NCI-H460 (cell line): ENCODE data around the gene PSMB1. TPM values are rescaled to one million over a fixed set of nuclear protein-coding genes. Genes with fewer than 3 reads are reported as not detected.

Experiments used
- DNase-seq: peaks from one replicate; pipeline ENCODE4 v3.0.0-alpha.2; 2016; ENCODE audit warnings: low read depth; ENCODE audit errors: extremely low read depth
- polyA plus RNA-seq: library from polyadenylated mRNA; depleted of rRNA; stranded (reverse); fragments of >200 nt; gene quantifications from 2 replicates; pipeline ENCODE4 v1.2.3, GENCODE V29; 2014; cell fraction: nucleus; rRNA removed
- total RNA-seq: library from RNA; depleted of rRNA; stranded (reverse); fragments of >200 nt; shearing (Covaris generic); gene quantifications from 2 replicates; pipeline ENCODE4 v1.2.3, GENCODE V29; 2014; rRNA removed

The PSMB1 gene
- 377 and 415 TPM in 2 replicates for total RNA-seq
- polyA plus RNA-seq = 288 and 298 TPM in 2 replicates

DNA sequence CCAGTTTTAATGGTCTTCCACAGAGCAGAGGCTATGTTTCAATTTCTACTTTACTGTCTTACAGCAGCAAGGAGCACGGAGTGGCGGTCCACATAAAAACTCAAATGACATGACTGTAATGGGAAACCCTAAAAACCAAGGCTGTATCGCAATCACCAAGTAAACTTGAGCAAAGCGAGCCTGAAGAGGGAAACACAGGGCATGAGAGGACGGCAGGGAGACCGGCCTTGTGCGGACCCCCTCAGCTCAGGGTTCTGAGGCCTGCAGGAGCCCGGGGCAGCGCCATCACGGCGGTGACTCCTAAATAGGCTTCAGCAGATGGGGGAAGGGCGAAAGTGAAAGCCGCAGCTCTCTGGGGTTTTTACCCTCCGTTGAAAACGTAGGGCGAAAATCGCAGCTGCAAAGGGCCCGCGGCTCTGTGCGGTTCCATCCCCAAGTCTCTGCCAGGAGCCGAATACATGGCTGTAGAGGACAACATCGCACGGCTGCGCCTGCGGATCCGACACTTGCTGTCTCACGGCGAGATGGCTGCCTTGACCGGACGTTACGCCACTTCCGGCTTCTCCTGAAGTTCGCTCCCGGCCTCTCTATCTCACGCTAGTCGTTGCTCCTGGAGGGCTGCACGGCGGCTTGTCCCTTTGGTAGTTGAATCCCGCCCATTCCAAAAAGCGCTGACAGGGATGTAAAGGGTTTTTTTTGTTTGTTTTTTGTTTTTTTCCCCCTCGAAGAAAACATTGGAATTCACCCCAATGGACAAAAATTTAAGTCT, at the start of gene PSMB1:
TSS of gene PSMB1 (minus strand) at position 543 of the 769 bp plus-strand sequence. CDS start at position 478, 65 bp downstream.
- DNase-seq = peak; percentile 89

DNA sequence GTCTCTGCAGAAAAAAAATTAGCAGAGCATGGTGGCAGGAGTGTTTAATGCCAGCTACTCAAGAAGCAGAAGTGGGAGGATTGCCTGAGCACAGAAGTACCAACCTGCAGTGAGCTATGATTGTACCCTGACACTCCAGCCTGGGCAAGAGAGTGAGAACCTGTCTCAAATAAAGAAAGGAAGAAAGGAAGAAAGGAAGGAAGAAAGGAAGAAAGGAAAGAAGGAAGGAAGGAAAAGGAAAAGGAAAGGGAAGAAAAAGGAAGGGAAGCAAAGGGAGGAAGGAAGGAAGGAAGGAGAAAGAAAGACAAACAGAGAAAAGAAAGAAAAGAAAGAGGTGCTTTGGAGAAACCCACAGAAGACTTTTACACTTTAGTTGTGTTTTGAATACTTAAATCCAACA, 44.2 kb upstream of the PSMB1 start:
- no peak for DNase-seq

DNA sequence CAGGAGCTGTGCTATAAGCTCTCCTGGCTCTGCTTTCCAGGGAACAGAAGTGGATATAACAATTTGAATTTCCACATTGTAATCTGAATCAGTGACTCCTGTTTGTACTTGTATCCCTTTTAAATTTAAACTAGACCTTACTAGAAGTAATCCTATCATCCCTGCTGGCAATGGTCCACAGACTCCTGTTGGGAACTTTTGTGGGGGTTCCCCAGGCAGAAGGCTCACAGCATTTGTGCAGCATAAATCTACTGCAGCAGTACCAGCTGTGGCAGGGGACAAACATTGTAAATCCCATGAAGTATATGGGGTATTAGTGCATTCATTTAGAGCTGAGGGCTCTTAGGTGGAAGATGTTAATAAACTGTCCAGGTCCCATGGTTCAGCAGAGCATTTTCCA, 43.3 kb upstream of the PSMB1 start:
- DNase-seq = no peak

DNA sequence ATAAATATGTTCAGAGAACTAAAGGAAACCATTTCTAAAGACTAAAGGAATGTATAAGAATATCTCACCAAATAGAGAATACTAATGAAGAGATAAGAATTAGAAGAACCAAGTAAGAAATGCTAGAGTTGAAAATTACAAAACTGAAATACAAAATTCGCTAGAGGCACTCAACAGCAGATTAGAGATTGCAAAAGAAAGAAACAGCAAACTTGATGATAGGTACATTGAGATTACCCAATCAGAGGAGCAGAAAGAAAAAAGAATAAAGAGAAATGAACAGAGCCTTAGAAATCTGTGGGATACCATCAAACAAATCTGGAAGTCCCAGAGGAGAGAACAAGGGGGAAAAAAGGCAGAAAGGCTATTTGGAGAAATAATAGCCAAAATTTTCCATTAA, 37.6 kb upstream of the PSMB1 start:
- no peak for DNase-seq

DNA sequence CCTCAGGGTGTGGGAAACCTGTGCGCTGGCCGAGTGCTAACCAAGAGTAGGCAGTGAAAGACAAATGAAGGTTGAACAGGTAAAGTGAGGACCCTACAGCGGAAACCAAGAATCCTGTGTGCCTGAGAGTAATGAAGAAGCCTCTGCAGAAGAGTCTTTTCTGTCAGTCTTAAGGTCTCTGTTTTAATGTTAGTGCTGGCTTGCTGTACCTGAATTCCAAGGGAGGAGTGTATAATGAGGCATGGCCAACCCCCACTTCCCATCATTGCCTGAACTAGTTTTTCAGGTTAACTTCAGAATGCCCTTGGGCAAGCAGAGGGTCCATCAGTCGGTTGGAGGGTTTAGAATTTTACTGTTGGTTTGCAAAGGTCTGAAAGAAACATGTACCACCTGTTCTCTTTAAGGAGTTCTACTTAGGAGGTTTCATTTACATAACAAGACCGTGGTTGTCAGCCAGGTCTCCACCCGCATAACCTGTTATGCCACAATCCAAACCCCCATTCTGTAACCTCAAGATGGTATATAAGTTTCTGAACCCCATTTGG, 31.9 kb upstream of the PSMB1 start:
- no peak for DNase-seq

DNA sequence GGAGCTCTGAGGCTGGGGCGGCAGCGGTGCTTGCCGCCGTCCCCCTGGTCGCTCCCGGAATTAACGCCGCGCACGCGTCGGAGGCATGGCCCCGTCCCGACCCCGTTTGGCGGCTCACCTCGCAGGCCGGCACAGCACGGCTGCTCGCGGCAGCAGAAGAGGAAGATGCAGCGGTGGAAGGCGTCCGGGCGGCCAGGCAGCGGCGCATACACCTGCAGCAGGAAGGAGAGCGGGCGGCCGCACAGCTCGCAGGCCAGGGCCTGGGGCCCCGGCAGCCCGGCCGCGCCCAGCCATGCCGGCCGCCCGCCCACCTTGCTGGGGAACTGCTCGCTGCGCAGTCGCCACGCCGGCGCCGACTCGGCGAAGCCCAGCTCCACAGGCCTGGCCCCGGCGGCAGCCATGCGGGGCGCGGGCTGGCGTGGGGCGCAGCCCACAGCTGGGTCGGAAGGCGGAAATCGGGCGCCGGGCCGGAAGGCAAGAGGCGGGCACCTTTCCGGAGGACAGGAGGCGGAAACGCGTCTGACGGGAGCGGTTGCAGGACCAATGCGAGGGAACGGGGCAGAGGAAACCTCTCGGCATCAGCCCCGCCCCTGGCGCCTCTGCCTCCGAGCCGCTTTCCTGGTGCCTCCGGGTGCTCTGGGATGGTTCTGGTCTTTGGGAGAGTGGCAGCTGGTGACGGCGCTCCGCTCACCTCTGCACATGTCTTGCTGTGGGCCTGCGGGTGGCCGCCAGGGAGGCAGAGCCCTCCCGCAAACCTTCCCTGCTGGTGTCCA, 31.3 kb upstream of the PSMB1 start, which contains the start of gene PDCD2:
TSS of gene PDCD2 (minus strand) at position 457 of the 773 bp plus-strand sequence. CDS start at position 401, 56 bp downstream.
- peak; percentile 87 for DNase-seq

DNA sequence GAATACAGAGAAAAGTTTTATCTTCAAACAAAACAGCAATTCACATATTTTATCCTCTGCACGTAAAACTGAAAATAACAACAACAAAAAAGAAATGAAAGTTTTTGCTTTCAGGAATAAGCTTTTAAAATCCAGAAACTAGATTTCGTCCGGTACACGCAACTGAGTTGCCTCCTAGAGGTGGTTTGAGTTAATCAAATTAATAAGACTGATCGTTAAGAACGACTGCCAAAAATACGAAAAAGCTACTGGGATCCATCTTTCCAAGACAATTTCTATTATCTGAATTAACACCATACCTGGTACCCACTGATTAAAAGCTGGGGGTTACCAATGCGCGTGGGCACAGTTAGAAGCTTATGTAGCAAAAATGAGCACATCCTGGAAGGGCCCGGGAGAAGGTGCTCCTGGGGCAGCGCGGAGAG, 30.7 kb upstream of the PSMB1 start:
- DNase-seq = no peak

DNA sequence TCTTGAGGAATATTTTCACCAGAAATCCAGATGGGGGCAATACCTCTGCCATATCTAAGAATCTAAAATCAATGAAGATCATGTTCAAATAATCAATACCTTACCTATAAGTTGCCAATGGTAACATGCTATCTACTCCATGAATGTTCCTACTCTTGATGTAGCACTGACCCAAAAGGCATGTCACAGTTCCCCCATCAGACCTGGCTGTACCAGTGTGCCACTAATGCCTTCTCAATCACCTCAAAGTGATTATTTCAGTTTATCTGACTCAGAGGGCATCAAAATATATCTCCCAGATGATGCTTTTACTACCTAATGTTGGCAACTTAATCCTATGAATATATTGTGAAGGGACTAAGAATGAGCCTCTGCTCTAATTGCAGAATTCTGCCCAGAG, 25.8 kb upstream of the PSMB1 start:
- DNase-seq = no peak

DNA sequence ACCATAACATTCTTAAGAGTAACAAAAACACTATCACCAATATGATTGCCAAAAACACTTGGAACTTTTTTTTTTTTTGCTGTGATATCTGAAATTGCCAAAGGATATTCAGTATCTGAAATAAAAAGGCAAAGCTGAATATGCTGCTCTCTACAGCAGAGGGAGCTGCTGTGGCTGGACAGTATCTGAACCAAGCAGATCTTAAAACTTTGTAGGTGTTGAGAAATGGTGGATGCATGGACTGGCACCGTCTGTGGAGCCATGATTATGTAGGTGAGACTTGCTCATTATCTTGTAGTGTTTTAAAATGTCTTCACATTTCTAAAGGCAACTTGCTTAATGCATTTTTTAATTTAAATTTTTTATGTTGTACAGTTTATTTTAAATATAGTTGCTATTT, 22.1 kb upstream of the PSMB1 start:
- no peak for DNase-seq

DNA sequence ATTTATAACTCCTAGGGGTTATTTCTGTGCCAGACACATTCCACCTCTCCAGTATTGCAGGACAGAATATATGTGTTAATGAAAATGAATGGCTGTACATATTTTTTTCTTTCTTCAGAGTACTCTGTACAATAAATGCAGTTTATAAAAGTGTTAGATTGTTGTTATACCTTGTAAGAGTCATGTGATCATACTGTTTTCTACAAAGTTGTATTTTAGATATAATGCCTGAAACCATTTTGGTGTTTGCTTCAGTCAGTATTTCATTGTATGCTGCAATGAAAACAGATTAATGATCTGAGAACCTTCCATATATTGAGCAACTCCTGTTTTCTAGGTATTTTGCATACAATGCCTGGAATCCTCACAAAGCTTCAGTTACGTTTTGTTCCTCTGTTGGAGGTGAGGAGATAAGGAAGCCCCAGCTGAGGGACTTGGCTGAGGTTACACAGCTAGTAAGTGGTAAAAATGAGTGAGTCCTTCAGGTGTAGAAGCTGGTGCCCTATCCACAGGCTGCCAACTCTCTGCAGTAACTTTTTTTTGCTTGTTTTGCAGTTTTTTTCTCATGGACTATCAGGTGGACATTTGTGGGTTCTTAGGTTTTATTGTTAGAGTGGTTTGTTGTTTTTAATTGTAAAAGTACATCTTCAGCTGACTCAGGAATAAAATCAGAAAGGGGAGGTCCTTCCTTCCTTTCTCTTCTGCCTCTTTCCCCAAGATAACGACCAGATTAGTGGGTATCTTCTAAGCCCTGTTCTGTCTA, 19.8 kb upstream of the PSMB1 start:
- no peak for DNase-seq

DNA sequence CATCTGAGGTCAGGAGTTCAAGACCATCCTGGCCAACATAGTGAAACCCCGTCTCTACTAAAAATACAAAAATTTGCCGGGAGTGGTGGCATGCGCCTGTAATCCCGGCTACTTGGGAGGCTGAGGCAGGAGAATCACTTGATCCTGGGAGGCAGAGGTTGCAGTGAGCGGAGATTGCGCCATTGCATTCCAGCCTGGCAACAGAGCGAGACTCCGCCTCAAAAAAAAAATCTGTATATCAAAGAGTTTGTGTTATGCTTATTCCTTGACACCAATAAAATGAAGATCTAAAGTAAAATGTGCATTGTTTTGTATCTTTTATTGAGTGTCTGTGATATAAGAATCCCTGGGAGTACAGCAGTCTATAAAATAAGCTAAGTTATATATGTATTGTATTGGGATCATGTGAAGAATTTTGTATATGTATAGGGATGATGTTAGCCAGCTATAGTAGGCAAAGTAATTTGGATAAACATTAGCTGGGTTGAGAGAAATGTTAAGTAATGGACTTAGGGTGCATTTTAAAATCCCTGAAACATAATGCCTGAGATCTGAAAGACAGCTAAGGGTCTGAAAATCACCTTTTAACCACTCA, 11.9 kb upstream of the PSMB1 start:
- no peak for DNase-seq

DNA sequence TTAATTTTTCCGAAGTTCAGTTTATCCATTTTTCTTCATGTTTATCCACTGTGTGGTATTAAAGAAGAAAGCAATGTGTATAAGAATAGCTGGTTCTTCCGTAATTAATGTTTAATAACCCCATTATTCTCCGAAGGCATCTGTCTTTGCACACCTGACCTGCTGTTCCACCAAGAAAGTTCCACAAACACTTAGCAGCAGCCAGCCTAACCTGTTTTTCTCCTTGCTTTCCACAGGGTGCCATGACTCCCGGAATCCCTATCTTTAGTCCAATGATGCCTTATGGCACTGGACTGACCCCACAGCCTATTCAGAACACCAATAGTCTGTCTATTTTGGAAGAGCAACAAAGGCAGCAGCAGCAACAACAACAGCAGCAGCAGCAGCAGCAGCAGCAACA, 8.4 kb upstream of the PSMB1 start:
- DNase-seq = no peak

DNA sequence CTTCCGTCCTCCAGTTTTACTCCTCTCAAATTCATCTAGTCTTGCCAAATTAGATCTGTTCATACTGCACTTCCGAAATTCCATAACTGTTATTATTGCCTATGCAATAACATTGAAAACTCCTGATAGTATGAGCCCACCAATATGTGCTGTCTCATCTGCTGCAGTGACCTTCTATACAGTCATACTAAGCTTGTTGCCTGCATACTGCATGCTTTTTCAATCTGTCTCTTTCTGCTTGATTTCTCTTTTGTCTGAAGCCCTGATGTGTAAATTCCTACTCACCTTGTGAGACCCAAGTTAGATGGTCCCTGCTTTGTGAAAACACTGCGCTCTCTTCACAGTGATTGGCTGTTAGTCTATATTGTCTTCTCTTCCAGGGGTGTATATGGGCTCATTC, 2.2 kb upstream of the PSMB1 start:
- no peak for DNase-seq

DNA sequence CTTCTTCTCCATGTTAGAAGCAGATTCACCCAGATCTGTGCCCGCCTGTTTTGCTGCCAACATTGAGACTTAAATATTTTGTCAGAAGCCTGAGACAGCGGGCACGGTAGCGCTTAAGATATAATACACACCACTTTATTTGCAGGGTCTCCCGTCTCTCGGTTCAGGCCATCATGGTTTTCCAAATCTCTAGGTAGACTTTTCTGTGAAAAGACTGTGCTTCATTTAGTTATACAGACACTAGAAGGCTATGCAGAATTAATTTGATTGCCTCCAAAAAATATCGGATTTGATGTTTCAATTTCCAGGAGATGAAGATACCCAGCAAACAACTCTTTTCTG, 1.7 kb upstream of the PSMB1 start:
- no peak for DNase-seq

DNA sequence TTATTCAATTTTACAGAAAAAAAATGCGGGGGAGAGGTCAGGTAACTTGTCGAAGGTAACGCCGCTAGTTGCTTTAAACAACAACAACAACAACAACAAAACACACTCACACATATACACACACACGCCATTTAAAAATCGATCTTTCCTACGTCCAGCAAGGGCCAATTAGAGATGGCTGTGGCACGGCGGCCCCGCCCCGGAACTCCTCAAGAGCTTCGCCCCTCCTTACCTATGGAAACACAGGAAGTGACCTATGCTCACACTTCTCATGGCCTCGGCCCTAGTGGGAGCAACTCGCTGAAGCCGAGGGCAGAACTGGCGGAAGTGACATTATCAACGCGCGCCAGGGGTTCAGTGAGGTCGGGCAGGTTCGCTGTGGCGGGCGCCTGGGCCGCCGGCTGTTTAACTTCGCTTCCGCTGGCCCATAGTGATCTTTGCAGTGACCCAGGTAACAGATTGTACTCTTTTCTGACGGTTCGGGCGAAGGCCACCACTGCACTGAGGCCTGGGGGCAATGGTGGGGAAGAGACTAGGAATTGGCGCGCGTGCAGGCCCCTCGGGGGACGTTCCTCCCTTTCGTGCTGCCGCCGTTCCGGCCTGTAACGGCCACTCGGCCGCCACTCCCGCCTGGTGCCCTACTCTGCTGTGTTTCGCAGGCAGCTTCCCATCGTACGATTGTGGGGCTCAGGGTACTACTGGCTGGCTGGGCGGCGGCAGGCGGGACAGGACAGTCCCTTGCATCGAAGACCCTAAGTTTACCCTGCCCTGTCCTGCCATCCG, 1.1 kb upstream of the PSMB1 start, which contains the start of gene TBP:
TSS of gene TBP (plus strand) at position 357 of the 783 bp plus-strand sequence. CDS start 2,661 bp downstream, outside the sequence.
- peak; percentile 95 for DNase-seq

DNA sequence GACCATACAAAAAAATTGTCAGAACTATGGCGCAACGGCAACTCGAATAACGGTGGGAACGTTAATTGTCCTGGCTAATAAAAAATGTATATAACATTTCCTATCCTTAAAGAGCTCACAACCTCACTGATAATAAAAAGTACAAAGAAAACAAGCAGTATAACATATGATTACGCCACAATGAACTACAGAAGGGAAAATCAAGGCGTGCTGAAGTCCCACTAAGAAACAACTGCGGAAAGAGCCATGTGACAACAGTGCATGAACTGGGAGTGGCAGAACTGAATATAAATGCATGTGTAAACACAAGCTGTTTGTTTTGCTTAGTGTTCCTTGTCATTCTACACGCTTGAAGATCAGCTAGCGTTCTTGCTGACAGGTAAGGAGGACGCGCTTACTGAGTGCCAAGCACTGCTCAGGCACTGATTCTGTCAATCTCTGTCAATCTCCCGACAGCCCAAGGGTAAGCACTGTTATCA, 466 bp upstream of the PSMB1 start:
- DNase-seq = peak; percentile 25

DNA sequence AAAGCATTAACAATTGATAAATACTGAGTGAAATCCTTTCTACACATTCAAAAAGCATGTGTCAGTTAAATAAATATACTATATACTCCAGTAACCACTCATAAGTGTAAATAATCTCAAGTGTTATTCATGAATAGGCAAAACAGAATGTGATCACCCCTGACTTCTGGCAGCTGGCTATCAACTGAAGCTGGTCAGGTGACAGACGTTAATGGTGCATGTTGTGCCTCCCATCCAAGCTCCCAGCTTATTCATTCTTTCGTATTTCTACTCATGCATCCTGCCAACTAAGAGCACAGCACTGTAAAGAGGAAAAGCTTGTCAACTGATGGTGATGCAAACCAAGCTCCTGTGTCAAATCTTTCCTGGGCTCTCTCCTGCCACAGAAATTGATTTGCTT, 7.7 kb downstream of the PSMB1 start:
- DNase-seq = no peak

DNA sequence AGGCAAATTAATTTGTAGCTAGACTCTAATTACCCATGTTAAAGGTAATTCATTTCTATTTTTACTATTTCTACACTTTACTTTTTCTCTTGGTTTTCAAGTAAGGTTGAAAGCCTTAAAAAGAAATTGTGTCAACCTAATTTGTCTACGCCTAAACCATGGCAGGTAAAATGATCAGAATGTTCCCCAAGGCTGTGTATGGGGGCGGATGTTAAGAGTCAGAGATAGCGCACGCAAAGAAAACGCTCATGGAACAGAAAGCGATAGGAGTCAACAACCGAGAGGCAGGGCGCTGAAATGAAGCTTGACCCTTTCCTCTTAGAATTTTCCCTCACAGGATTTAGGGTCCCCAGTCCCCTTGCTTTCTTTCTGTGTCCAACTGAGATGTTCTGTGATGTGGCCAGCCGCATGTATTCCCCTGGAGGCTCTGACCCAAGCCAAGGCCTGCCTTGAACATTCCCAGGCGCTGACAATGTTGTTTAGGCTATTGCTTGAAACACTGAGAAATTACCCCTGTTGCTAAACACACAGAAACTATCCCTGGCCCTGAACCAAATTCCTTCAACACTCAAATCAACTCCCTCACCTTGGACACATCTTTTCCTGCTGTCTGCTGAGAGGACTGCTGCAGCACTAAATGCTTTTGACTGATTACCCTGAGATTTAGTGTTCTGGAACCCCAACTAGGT, 10.9 kb downstream of the PSMB1 start:
- no peak for DNase-seq

DNA sequence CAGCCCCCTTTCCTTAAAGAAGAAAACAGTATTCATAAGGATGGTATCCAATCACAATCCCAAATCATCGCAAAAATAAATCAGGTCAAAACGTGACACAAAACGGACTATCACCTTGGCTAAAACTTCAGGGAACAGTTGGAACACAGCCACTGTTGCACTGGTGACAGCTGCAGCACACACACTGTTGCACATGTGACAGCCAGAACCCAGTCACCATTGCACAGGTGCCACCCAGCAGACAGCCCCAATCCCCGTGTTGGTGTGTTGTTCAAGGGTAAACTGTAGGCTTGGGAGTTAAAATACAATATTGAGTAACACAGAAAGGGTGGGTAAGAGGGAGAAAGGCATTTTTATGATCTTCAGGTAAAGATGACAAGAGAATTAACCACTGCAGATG, 15.8 kb downstream of the PSMB1 start:
- DNase-seq = no peak
